IMR-90 (cell line): Measurements from ENCODE around the gene NCKAP5. TPM values are rescaled to one million over a fixed set of nuclear protein-coding genes. Genes with fewer than 3 reads are reported as not detected.

Experiments used
- ATAC-seq: fragments of 200-7000 bp; cut with Tn5 transposase; 2 replicates; pipeline ENCODE4 v1.9.1; 2020; ENCODE audit warnings: low read depth, mild to moderate bottlenecking, moderate library complexity
- BruUV-seq: library from RNA; stranded (reverse); fragments of 400-500 nt; replicated peaks from 2 replicates; lab custom pipeline; 2021; lab: Mats Ljungman, UMichigan
- CTCF ChIA-PET: fragments of 300-600 bp; formaldehyde crosslinking; extraction: SDS; loops from one replicate; lab custom pipeline; 2021; ENCODE audit warnings: antibody characterized with exemption; lab: Yijun Ruan, JAX
- POLR2A ChIA-PET: fragments of 300-600 bp; sonication (Branson Sonifier 250); formaldehyde crosslinking; loops from one replicate; lab custom pipeline; 2022; ENCODE audit warnings: antibody characterized with exemption; ENCODE audit not compliant: unreplicated experiment; lab: Charles Lee
- DNase-seq: peaks from one replicate; pipeline ENCODE4 v3.0.0; 2013
- H2AFZ ChIP-seq: replicated peaks from 2 replicates; pipeline ENCODE3; 2013; ENCODE audit warnings: low read length, mild to moderate bottlenecking; ENCODE audit not compliant: poor library complexity
- H2AK5ac ChIP-seq: 2 replicates; pipeline ENCODE4 v1.6.1; 2013; ENCODE audit warnings: low read depth, low read length, inconsistent platforms
- H2AK9ac ChIP-seq: replicated peaks from 2 replicates; pipeline ENCODE3; 2013; ENCODE audit warnings: mild to moderate bottlenecking, low read depth, low read length, moderate library complexity; ENCODE audit not compliant: poor library complexity
- H2BK120ac ChIP-seq: 2 replicates; pipeline ENCODE4 v1.6.1; 2013; ENCODE audit warnings: low read depth, low read length, inconsistent platforms
- H2BK15ac ChIP-seq: 3 replicates; pipeline ENCODE4 v1.6.1; 2013; ENCODE audit warnings: low read depth, low read length, inconsistent platforms
- H2BK20ac ChIP-seq: 2 replicates; pipeline ENCODE4 v1.6.1; 2013; ENCODE audit warnings: low read depth, mild to moderate bottlenecking, inconsistent platforms, low read length, moderate library complexity
- H2BK5ac ChIP-seq: 2 replicates; pipeline ENCODE4 v1.6.1; 2013; ENCODE audit warnings: mild to moderate bottlenecking, low read depth, low read length, inconsistent platforms; ENCODE audit not compliant: poor library complexity, severe bottlenecking
- H3K14ac ChIP-seq: replicated peaks from 2 replicates; pipeline ENCODE4 v1.6.1; 2013; ENCODE audit warnings: low read depth, low read length, inconsistent platforms
- H3K18ac ChIP-seq: 2 replicates; pipeline ENCODE4 v1.6.1; 2013; ENCODE audit warnings: low read depth, low read length, control low read depth
- H3K23ac ChIP-seq: 2 replicates; pipeline ENCODE4 v1.6.1; 2013; ENCODE audit warnings: low read depth, low read length, inconsistent platforms
- H3K27ac ChIP-seq: 2 replicates; pipeline ENCODE4 v1.5.1; 2013; ENCODE audit warnings: mild to moderate bottlenecking, control low read depth, low read length; ENCODE audit not compliant: insufficient read depth
- H3K27me3 ChIP-seq: 2 replicates; pipeline ENCODE4 v1.6.1; 2013; ENCODE audit warnings: low read length; ENCODE audit not compliant: control insufficient read depth, insufficient read depth
- H3K36me3 ChIP-seq: 2 replicates; pipeline ENCODE4 v1.6.1; 2013; ENCODE audit warnings: low read length, mixed read lengths; ENCODE audit not compliant: control insufficient read depth, insufficient read depth
- H3K4ac ChIP-seq: 2 replicates; pipeline ENCODE4 v1.6.1; 2013; ENCODE audit warnings: low read depth, low read length, inconsistent platforms
- H3K4me1 ChIP-seq: 2 replicates; pipeline ENCODE4 v1.6.1; 2013; ENCODE audit warnings: low read length, mixed read lengths; ENCODE audit not compliant: control insufficient read depth, insufficient read depth
- H3K4me2 ChIP-seq: 2 replicates; pipeline ENCODE4 v1.6.1; 2013; ENCODE audit warnings: low read depth, mild to moderate bottlenecking, control low read depth, low read length, moderate library complexity
- H3K4me3 ChIP-seq: 2 replicates; pipeline ENCODE4 v1.5.1; 2013; ENCODE audit warnings: low read depth, mild to moderate bottlenecking, control low read depth, low read length, moderate library complexity; ENCODE audit not compliant: insufficient read depth
- H3K56ac ChIP-seq: 2 replicates; pipeline ENCODE4 v1.6.1; 2013; ENCODE audit warnings: low read length, inconsistent platforms; ENCODE audit not compliant: insufficient read depth; ENCODE audit errors: extremely low read depth
- H3K79me1 ChIP-seq, 2 experiments: 2 replicates each; pipeline ENCODE4 v1.6.1; 2013; ENCODE audit warnings: low read length in 2 of 2, inconsistent platforms in 1 of 2, low read depth in 1 of 2
- H3K9ac ChIP-seq: 2 replicates; pipeline ENCODE4 v1.6.1; 2013; ENCODE audit warnings: low read depth, low read length, control low read depth
- H3K9me1 ChIP-seq: 2 replicates; pipeline ENCODE4 v1.6.1; 2013; ENCODE audit warnings: low read length, inconsistent platforms; ENCODE audit not compliant: insufficient read depth
- H3K9me3 ChIP-seq: 2 replicates; pipeline ENCODE4 v1.6.1; 2013; ENCODE audit warnings: low read length; ENCODE audit not compliant: control insufficient read depth, insufficient read depth
- H4K20me1 ChIP-seq: 2 replicates; pipeline ENCODE4 v1.6.1; 2013; ENCODE audit warnings: low read length, inconsistent platforms; ENCODE audit not compliant: insufficient read depth
- H4K5ac ChIP-seq: 2 replicates; pipeline ENCODE4 v1.6.1; 2013; ENCODE audit warnings: mild to moderate bottlenecking, low read depth, low read length, control low read depth
- H4K8ac ChIP-seq, 2 experiments: 2 replicates each; pipeline ENCODE4 v1.6.1; 2013; ENCODE audit warnings: low read depth in 2 of 2, low read length in 2 of 2, control low read depth in 1 of 2, inconsistent platforms in 1 of 2
- H4K91ac ChIP-seq: 2 replicates; pipeline ENCODE4 v1.6.1; 2013; ENCODE audit warnings: low read depth, low read length, inconsistent platforms; ENCODE audit not compliant: insufficient read depth
- BHLHE40 ChIP-seq: fragments of 150-350 bp; IDR thresholded peaks from 2 replicates; pipeline ENCODE4 v1.6.1; 2016; ENCODE audit warnings: mild to moderate bottlenecking, low read depth, low read length
- CEBPB ChIP-seq: IDR thresholded peaks from 2 replicates; pipeline ENCODE4 v1.6.1; 2012; ENCODE audit warnings: low read depth, low read length, improper control_type of control experiment
- FOS ChIP-seq: fragments of 150-350 bp; IDR thresholded peaks from 2 replicates; pipeline ENCODE4 v1.6.1; 2016; ENCODE audit warnings: low read depth, low read length
- MAFK ChIP-seq: IDR thresholded peaks from 2 replicates; pipeline ENCODE4 v1.6.1; 2012; ENCODE audit warnings: low read depth, low read length, improper control_type of control experiment
- MAZ ChIP-seq: IDR thresholded peaks from 2 replicates; pipeline ENCODE4 v1.6.1; 2012; ENCODE audit warnings: low read depth, mild to moderate bottlenecking, low read length, improper control_type of control experiment, moderate library complexity, borderline replicate concordance
- MXI1 ChIP-seq: IDR thresholded peaks from 2 replicates; pipeline ENCODE4 v1.6.1; 2012; ENCODE audit warnings: low read depth, mild to moderate bottlenecking, low read length, moderate library complexity, borderline replicate concordance
- NFE2L2 ChIP-seq: fragments of 150-350 bp; IDR thresholded peaks from 2 replicates; pipeline ENCODE4 v1.6.1; 2016; ENCODE audit warnings: low read depth, mild to moderate bottlenecking, low read length
- POLR2A ChIP-seq: IDR thresholded peaks from 2 replicates; pipeline ENCODE4 v1.6.1; 2012; ENCODE audit warnings: mild to moderate bottlenecking, low read depth, low read length
- RAD21 ChIP-seq: IDR thresholded peaks from 2 replicates; pipeline ENCODE4 v1.6.1; 2012; ENCODE audit warnings: low read length, improper control_type of control experiment
- RCOR1 ChIP-seq: IDR thresholded peaks from 2 replicates; pipeline ENCODE4 v1.6.1; 2012; ENCODE audit warnings: mild to moderate bottlenecking, low read length, improper control_type of control experiment; ENCODE audit not compliant: insufficient replicate concordance
- RFX5 ChIP-seq: IDR thresholded peaks from 2 replicates; pipeline ENCODE4 v1.8.0; 2012; ENCODE audit warnings: low read depth, mild to moderate bottlenecking, low read length, moderate library complexity
- WGBS, 2 experiments: methylation state at CpG; one replicate each; pipeline versions ENCODE4 v1.1.5 to v1.1.7; 2013; ENCODE audit warnings: missing lambda C conversion rate in 2 of 2; ENCODE audit not compliant: insufficient read length in 1 of 2; ENCODE audit errors: extremely low coverage in 2 of 2; 5-methylcytosine and 5-hydroxymethylcytosine counted together
- dilution Hi-C: fragments of 300-500 bp; cut with HindIII; formaldehyde crosslinking; loops from one replicate; pipeline ENCODE4 v1.14.3; 2018; ENCODE audit warnings: low sequenced_read_pairs; ENCODE audit not compliant: unreplicated experiment
- in situ Hi-C: fragments of 300-500 bp; cut with MboI; formaldehyde crosslinking; loops from 3 replicates; pipeline ENCODE4 v1.14.3; 2019; ENCODE audit warnings: low sequenced_read_pairs, inconsistent platforms, mixed read lengths
- intact Hi-C: fragments of 100-400 bp; cut with micrococcal nuclease; formaldehyde crosslinking; loops from 2 replicates; pipeline ENCODE4 v1.10.0; 2022
- polyA plus RNA-seq, 3 experiments: library from polyadenylated mRNA; depleted of rRNA; stranded (reverse); fragments of >200 nt; gene quantifications; 2 replicates each; pipeline ENCODE4 v1.2.3, GENCODE V29; 2012; ENCODE audit warnings: low replicate concordance in 1 of 3
- total RNA-seq: library from RNA; depleted of rRNA; stranded (reverse); fragments of >200 nt; gene quantifications from 2 replicates; pipeline ENCODE4 v1.2.3, GENCODE V29; 2012
- TF ChIP-seq, protein P1 (sequence below): conservative IDR thresholded peaks from 2 replicates; pipeline ENCODE4 v1.5.1; 2012; ENCODE audit warnings: mild to moderate bottlenecking, low read depth, low read length, improper control_type of control experiment
- TF ChIP-seq, protein P2 (sequence below): fragments of 150-350 bp; IDR thresholded peaks from 2 replicates; pipeline ENCODE4 v1.6.1; 2017; ENCODE audit warnings: mild to moderate bottlenecking, antibody characterized with exemption, low read length, low read depth

NCKAP5 gene
- total and polyA plus RNA-seq, 2 of the 4 experiments (the other 2 are of a cell fraction) = 2.7 to 3.9 TPM

DNA sequence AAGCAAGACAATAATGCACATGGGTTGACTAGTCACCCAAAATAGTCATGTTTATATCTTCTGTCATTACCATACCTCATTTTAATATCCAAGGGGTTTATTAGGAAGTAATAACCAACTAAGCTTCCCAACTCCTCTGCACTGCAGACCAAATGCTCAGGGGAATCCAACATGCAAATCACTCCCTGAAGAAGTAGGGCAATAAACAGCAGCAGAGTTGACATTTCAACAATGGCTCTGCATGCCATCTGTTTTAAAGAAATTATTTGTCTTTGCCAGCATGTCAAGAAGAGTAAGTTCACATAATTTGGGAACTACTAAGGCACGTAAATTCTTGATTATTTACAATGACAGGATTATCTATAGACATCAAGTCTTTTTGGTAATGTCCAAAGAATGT lies 813.9 kb downstream of the NCKAP5 start:
- Histone ChIP-seq H2BK15ac (no peak overlapping the region), H2AFZ (no peak overlapping the region), H2BK120ac (no peak overlapping the region), H3K18ac (no peak overlapping the region), H3K36me3 (no peaks in the 10 kb centered on the region; the same call in 1 of the 2 replicates), H3K27me3 (no peaks in the 10 kb centered on the region), H3K9me1 (peaks cover 6% of the 10 kb centered on the region; the same call in 1 of the 2 replicates), H2AK9ac (no peak overlapping the region), H4K20me1 (no peaks in the 10 kb centered on the region), H3K9me3 (no peaks in the 10 kb centered on the region), H3K4me2 (no peak overlapping the region), H4K91ac (no peak overlapping the region), H3K23ac (no peak overlapping the region), H3K4ac (no peak overlapping the region), H3K4me3 (no peak overlapping the region), H3K56ac (no peak overlapping the region), H4K5ac (no peak overlapping the region), H3K79me1 (no peaks in the 10 kb centered on the region; a peak in 1 of 4 replicates), H3K14ac (no peak overlapping the region), H2BK20ac (no peak overlapping the region), H2AK5ac (no peak overlapping the region), H4K8ac (no peak overlapping the region), H3K4me1 (peaks cover 7% of the 10 kb centered on the region), H3K27ac (no peak overlapping the region), H2BK5ac (no peak overlapping the region), H3K9ac (no peak overlapping the region)
- no TSS peak for BruUV-seq
- intact Hi-C loops = no loop called here
- TF ChIP-seq POLR2A (no peak), RFX5 (no peak), MAFK (no peak), RCOR1 (no peak), CEBPB (no peak), RAD21 (no peak), FOS (no peak), BHLHE40 (no peak), NFE2L2 (no peak), MAZ (no peak), MXI1 (no peak)
- TF ChIP-seq, protein P1, sequence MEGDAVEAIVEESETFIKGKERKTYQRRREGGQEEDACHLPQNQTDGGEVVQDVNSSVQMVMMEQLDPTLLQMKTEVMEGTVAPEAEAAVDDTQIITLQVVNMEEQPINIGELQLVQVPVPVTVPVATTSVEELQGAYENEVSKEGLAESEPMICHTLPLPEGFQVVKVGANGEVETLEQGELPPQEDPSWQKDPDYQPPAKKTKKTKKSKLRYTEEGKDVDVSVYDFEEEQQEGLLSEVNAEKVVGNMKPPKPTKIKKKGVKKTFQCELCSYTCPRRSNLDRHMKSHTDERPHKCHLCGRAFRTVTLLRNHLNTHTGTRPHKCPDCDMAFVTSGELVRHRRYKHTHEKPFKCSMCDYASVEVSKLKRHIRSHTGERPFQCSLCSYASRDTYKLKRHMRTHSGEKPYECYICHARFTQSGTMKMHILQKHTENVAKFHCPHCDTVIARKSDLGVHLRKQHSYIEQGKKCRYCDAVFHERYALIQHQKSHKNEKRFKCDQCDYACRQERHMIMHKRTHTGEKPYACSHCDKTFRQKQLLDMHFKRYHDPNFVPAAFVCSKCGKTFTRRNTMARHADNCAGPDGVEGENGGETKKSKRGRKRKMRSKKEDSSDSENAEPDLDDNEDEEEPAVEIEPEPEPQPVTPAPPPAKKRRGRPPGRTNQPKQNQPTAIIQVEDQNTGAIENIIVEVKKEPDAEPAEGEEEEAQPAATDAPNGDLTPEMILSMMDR = no peak
- TF ChIP-seq, protein P2, sequence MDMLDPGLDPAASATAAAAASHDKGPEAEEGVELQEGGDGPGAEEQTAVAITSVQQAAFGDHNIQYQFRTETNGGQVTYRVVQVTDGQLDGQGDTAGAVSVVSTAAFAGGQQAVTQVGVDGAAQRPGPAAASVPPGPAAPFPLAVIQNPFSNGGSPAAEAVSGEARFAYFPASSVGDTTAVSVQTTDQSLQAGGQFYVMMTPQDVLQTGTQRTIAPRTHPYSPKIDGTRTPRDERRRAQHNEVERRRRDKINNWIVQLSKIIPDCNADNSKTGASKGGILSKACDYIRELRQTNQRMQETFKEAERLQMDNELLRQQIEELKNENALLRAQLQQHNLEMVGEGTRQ = no peak
- dilution Hi-C loops = no loop called here
- DNase-seq = no peak
- no peak for ATAC-seq
- ChIA-PET POLR2A (no interaction called here), CTCF (interaction anchor here (0.6 to 1.7 kb wide), 2 partner anchors 15 to 359 kb away, joined by 3 to 10 read pairs; no protein-coding TSS in a partner anchor)
- in situ Hi-C loops = no loop called here
- WGBS, 2 experiments = no CpG with 5 or more reads among the region's 1 CpG
